ENCODE data around the gene BBS12.

BBS12 gene

GRCh38 chr4:122764071-122764820 is 31.7 kb downstream of the BBS12 start:
- DNase-seq (ENCODE audit: low spot score): no peak
- TF ChIP-seq CTCF (IDR thresholded peaks at IDR 0.05): no peak
- Histone ChIP-seq H3K27ac (no peak overlapping the region), H3K4me3 (no peak overlapping the region)

- TF ChIP-seq CTCF (IDR thresholded peaks at IDR 0.05): no peak
- Histone ChIP-seq H3K27ac (no peak overlapping the region), H3K4me3 (no peak overlapping the region)
- no peak for DNase-seq (ENCODE audit: low spot score)
Observed at GRCh38 chr4:122764821-122765215, 32.3 kb downstream of the BBS12 start.

- DNase-seq (ENCODE audit: low spot score): no peak
- TF ChIP-seq CTCF (IDR thresholded peaks at IDR 0.05): no peak
- Histone ChIP-seq H3K4me3 (no peak overlapping the region), H3K27ac (no peak overlapping the region)
Observed at GRCh38 chr4:122765692-122766352, 33.3 kb downstream of the BBS12 start.

GRCh38 chr4:122766353-122766705 is 33.8 kb downstream of the BBS12 start:
- Histone ChIP-seq H3K27ac (no peak overlapping the region), H3K4me3 (no peak overlapping the region)
- DNase-seq (ENCODE audit: low spot score): no peak
- TF ChIP-seq CTCF (IDR thresholded peaks at IDR 0.05): no peak

GRCh38 chr4:122766950-122767349 is 34.4 kb downstream of the BBS12 start:
- TF ChIP-seq CTCF (IDR thresholded peaks at IDR 0.05): no peak
- H3K4me3 ChIP-seq: no peak overlapping the region
- no peak overlapping the region for H3K27ac ChIP-seq
- DNase-seq (ENCODE audit: low spot score): no peak

- DNase-seq (ENCODE audit: low spot score): no peak
- no peak for TF ChIP-seq CTCF (IDR thresholded peaks at IDR 0.05)
- no peak overlapping the region for H3K27ac ChIP-seq
- H3K4me3 ChIP-seq: no peak overlapping the region
Observed at GRCh38 chr4:122771724-122772123, 39.2 kb downstream of the BBS12 start.

GRCh38 chr4:122772311-122772710 is 39.8 kb downstream of the BBS12 start:
- DNase-seq (ENCODE audit: low spot score): no peak

More at GRCh38 chr4:122772311-122772710, 39.8 kb downstream of the BBS12 start:
- Histone ChIP-seq H3K4me3 (no peak overlapping the region), H3K27ac (no peak overlapping the region)
- no peak for TF ChIP-seq CTCF (IDR thresholded peaks at IDR 0.05)

All from coronary artery (tissue), 2 donors.